ENCODE results near the gene ZNF230.

DNA sequence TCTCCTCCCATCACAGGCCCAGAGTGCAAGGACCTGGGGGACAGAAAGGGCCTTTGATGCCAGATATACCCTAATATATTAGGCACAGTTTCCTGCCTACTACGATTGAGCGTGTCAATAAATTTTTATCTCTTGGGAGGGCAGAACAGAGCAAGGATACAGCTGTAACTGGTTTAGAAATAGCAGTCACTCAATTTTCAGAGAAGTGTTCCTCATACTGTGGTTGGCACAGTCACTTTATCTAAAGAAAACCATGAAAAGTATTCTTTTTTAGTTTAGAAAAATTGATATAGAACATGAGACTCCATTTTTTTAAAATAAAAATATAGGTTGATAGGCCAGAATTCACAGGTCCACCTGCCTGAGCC, 19.2 kb upstream of the ZNF230 start:
- TF ChIP-seq, protein P1, sequence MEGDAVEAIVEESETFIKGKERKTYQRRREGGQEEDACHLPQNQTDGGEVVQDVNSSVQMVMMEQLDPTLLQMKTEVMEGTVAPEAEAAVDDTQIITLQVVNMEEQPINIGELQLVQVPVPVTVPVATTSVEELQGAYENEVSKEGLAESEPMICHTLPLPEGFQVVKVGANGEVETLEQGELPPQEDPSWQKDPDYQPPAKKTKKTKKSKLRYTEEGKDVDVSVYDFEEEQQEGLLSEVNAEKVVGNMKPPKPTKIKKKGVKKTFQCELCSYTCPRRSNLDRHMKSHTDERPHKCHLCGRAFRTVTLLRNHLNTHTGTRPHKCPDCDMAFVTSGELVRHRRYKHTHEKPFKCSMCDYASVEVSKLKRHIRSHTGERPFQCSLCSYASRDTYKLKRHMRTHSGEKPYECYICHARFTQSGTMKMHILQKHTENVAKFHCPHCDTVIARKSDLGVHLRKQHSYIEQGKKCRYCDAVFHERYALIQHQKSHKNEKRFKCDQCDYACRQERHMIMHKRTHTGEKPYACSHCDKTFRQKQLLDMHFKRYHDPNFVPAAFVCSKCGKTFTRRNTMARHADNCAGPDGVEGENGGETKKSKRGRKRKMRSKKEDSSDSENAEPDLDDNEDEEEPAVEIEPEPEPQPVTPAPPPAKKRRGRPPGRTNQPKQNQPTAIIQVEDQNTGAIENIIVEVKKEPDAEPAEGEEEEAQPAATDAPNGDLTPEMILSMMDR (conservative IDR thresholded peaks at IDR 0.05), result no peak
- no peak for TF ChIP-seq EZH2 (IDR thresholded peaks at IDR 0.05; ENCODE audit: low read depth)
